Heart right ventricle (tissue), 16 donors: ENCODE data around the gene M1AP. TPM values are rescaled to one million over a fixed set of nuclear protein-coding genes. Genes with fewer than 3 reads are reported as not detected.
A peak's percentile ranks its signal among the peaks of the same experiment; 100 is the strongest.

Source experiments
- ATAC-seq, 8 donors: fragments of 200-7000 bp; cut with Tn5 transposase; one replicate each; pipeline ENCODE4 v1.9.1; 2020; ENCODE audit warnings: mild to moderate bottlenecking in 8 of 8, moderate library complexity in 8 of 8, moderate number of reproducible peaks in 1 of 8
- DNase-seq, 2 donors: peaks; one replicate each; pipeline ENCODE4 v3.0.0-alpha.2; 2020
- H3K27ac ChIP-seq, 10 donors: fragments of 200-600 bp; sonication (generic) in 2 of 10; one replicate each; pipeline versions ENCODE4 v1.5.0 to v1.8.0; 2020 to 2022; ENCODE audit warnings: mild to moderate bottlenecking in 3 of 10
- H3K27me3 ChIP-seq, 7 donors: fragments of 200-600 bp; one replicate each; pipeline ENCODE4 v1.8.0; 2021 to 2022; ENCODE audit warnings: mild to moderate bottlenecking in 2 of 7
- H3K36me3 ChIP-seq, 9 donors: fragments of 200-600 bp; sonication (generic) in 1 of 9; one replicate each; pipeline versions ENCODE4 v1.5.0 to v1.8.0; 2020 to 2022; ENCODE audit warnings: mild to moderate bottlenecking in 2 of 9
- H3K4me1 ChIP-seq, 9 donors: fragments of 200-600 bp; sonication (generic) in 1 of 9; one replicate each; pipeline versions ENCODE4 v1.5.0 to v1.8.0; 2020 to 2022; ENCODE audit warnings: mild to moderate bottlenecking in 4 of 9
- H3K4me3 ChIP-seq, 10 donors: fragments of 200-600 bp; sonication (generic) in 2 of 10; one replicate each; pipeline versions ENCODE4 v1.5.0 to v1.8.0; 2020 to 2022; ENCODE audit warnings: mild to moderate bottlenecking in 7 of 10, moderate library complexity in 2 of 10
- H3K9me3 ChIP-seq, 11 donors: fragments of 200-600 bp in 10 of 11; sonication (generic) in 2 of 11; one replicate each; pipeline versions ENCODE4 v1.5.0 to v1.8.0; 2013 to 2022; ENCODE audit warnings: mild to moderate bottlenecking in 2 of 11, control low read depth in 1 of 11, moderate library complexity in 1 of 11
- WGBS, 2 donors: extraction: QIAGEN DNeasy Blood & Tissue Kit; methylation state at CpG; one replicate each; pipeline ENCODE4 v1.1.7; 2013; ENCODE audit warnings: inconsistent platforms in 1 of 2; 5-methylcytosine and 5-hydroxymethylcytosine counted together
- intact Hi-C, 10 donors: fragments of 100-400 bp; cut with DNase I; formaldehyde crosslinking; loops; one replicate each; pipeline versions ENCODE4 v1.11.1 to v1.14.2; 2022
- polyA plus RNA-seq, 2 donors: library from polyadenylated mRNA; stranded (reverse); fragments of 200-250 nt; gene quantifications; one replicate each; pipeline ENCODE4 v1.2.3, GENCODE V29; 2013
- total RNA-seq, 10 donors: library from RNA; stranded (reverse); fragmentation: NEBNext Ultra II Directional in 3 of 10; extraction: Animal tissue kit (Norgen Biotek cat#: 25700) in 3 of 10; gene quantifications; one replicate each; pipeline versions ENCODE4 v1.2.1 to v1.2.4, GENCODE V29; 2021 to 2023
- TF ChIP-seq, protein P1 (sequence below), 9 donors: fragments of 200-600 bp; sonication (generic) in 2 of 9; IDR thresholded peaks; one replicate each; pipeline versions ENCODE4 v1.5.0 to v1.8.0; 2021 to 2022; ENCODE audit warnings: antibody characterized with exemption in 9 of 9, mild to moderate bottlenecking in 5 of 9, moderate library complexity in 1 of 9
- donor health status: Arrhythmogenic right ventricular cardiomyopathy.
- donor health status: ischemic (EF 13 %, LVEDD 7.1; RV severe dilation, severe dysfunction).
- donor health status: healthy with polysubstance abuse.
- donor health status: DM: no; HTN: yes; CAD: no.
- donor health status: DM: no; HTN: no; CAD: no.
- donor health status: ischemic (EF 25% LVEDD 6.9; RV normal size, moderate dysfunction).
- donor health status: ischemic (EF 25% LVEDD 5.7; RV mildly dilated, moderate dysfunction).
- donor health status: healthy.
- donor health status: DM: yes; HTN: yes; CAD: no.
- donor health status: Ischemic cardiomyopathy.
- donor health status: ischemic (EF 35%, LVEDD 5.7; RV mildly dilated, moderate dysfunction).
- donor health status: nonischemic (EF 11% LVEDD 7.7; RV severe dilation, severe dysfunction).
- donor health status: DM: yes; HTN: yes; CAD: no.
- donor health status: PGD.
- donor health status: ischemic (EF 29% LVEDD 5.4; RV normal size, mild dysfunction).
- donor health status: nonischemic (EF 23%, LVEDD 6.1; RV moderate dilation, normal function).

Gene M1AP
- total and polyA plus RNA-seq, 12 donors, result 0.03 to 0.44 (median 0.18) TPM; not detected in 7

DNA sequence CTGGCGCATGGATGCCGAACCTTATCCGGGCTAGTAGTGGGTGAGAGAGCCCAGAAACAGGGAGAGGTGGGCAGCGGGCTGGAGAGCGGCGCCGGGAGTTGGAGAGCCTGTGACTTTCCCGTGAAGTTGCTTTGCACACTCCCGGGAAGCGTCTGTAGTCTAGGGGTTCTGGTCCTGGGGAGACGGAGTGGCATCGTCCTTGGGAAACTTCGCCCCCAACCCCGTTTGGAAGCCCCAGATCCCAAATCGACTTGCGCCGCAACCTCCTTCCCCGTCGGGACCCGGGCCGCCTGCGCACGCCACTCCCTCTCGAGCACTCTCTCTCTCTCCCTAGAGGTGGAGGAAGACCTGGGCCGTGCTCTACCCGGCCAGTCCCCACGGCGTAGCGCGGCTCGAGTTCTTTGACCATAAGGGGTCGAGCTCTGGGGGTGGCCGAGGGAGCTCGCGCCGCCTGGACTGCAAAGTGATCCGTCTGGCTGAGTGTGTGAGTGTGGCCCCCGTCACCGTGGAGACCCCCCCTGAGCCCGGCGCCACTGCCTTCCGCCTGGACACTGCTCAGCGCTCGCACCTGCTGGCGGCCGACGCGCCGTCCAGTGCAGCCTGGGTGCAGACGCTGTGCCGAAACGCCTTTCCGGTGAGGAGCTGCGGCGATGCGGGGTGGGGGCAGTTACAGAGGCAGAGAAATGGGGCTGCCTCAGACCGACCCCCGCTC, 93.2 kb downstream of the M1AP start:
- DNase-seq, result peak; percentile 39 to 53
- whole genome bisulfite sequencing, 2 donors, result 5 to 6% methylated on average over 58 of the region's 58 CpGs
- Histone ChIP-seq H3K27ac (peak overlapping the region; percentile 80 to 93 (median 90)), H3K27me3 (peaks cover 0 to 17% (median 0%) of the 10 kb centered on the region in 7 donors), H3K4me3 (peak overlapping the region; percentile 40 to 83 (median 76)), H3K36me3 (peaks cover 0 to 11% (median 0%) of the 10 kb centered on the region in 9 donors), H3K9me3 (no peaks in the 10 kb centered on the region), H3K4me1 (peaks cover 6 to 36% (median 12%) of the 10 kb centered on the region in 9 donors)
- peak; percentile 19 to 55 (median 42) for ATAC-seq
- TF ChIP-seq, protein P1, sequence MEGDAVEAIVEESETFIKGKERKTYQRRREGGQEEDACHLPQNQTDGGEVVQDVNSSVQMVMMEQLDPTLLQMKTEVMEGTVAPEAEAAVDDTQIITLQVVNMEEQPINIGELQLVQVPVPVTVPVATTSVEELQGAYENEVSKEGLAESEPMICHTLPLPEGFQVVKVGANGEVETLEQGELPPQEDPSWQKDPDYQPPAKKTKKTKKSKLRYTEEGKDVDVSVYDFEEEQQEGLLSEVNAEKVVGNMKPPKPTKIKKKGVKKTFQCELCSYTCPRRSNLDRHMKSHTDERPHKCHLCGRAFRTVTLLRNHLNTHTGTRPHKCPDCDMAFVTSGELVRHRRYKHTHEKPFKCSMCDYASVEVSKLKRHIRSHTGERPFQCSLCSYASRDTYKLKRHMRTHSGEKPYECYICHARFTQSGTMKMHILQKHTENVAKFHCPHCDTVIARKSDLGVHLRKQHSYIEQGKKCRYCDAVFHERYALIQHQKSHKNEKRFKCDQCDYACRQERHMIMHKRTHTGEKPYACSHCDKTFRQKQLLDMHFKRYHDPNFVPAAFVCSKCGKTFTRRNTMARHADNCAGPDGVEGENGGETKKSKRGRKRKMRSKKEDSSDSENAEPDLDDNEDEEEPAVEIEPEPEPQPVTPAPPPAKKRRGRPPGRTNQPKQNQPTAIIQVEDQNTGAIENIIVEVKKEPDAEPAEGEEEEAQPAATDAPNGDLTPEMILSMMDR (IDR thresholded peaks at IDR 0.05), result no peak
- intact Hi-C loops, result loop anchor here in 1 of 10 donors (2.0 kb wide), 1 partner anchor 26 kb away; the partner anchor contains the start of genes AUP1 and HTRA2

DNA sequence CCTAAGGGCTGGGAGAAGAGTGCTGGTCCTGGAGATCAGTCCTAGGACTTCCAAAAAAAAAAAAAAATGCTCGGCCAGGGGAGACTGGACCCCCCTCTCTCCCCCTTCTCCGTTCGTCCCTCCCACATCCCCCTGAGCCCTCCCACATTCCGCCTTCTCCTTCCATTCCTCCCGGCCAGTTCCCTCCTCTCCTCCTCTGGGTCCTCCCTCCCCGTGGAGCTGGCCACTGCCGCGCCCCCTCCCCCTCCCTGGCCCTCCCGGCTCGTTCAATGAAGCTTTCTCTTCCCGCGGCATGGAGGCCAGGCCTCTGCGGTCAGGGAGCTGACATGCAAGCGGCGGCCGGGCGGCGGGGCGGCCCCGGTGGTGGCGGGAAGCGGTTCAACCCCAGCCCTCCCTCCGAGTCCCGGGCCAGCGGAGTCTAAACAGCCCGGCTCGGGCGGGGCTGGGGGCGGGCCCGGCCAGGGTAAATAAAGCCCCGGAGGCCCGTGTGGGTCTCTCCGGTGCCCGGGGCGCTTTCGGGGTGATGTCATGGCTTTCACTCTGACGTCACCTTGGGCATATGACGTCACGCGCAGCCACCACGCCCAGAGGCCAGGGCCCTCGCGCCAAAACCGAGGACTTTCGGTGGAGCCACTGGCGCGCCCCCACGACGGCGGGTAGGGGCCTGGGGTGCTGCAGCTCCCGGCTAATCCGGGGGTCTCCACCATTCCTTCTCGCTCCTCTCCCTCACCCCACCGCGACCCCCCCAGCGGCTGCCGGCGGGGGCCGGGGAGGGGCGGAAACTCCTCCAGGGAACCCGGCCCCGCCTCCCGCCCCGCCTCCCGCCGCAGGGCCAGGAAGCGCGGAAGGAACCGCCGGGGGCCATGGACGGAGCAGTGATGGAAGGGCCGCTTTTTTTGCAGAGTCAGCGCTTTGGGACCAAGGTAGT, 94.0 kb downstream of the M1AP start, which contains the start of the genes DOK1 and LOXL3:
DOK1 (plus strand) TSS at position 829 of the 928 bp plus-strand sequence; CDS start at position 864, 35 bp downstream.
LOXL3 (minus strand) TSS at position 51 of the 928 bp plus-strand sequence. CDS start 1,308 bp downstream, outside the sequence.
- peak; percentile 89 to 91 for DNase-seq
- TF ChIP-seq, protein P1 (IDR thresholded peaks at IDR 0.05), result no peak
- Histone ChIP-seq H3K4me3 (peak within 1 kb of the TSS; percentile 40 to 83 (median 76)), H3K4me1 (peaks cover 11 to 44% (median 21%) of the 10 kb centered on the region in 9 donors), H3K36me3 (peaks cover 0 to 11% (median 0%) of the 10 kb centered on the region in 9 donors), H3K27ac (peak within 1 kb of the TSS; percentile 80 to 93 (median 90)), H3K9me3 (no peaks in the 10 kb centered on the region), H3K27me3 (peaks cover 0 to 11% (median 0%) of the 10 kb centered on the region in 7 donors)
- ATAC-seq, result peak; percentile 85 to 93 (median 90)
- intact Hi-C loops, result loop anchor here in 2 of 10 donors (2.0 kb wide), 2 partner anchors 23 to 25 kb away; partner anchors contain the start of genes AUP1 (in 1 of the 2) and HTRA2 (in 1 of the 2)
- WGBS, 2 donors, result 1% methylated on average over 70 to 73 of the region's 73 CpGs

DNA sequence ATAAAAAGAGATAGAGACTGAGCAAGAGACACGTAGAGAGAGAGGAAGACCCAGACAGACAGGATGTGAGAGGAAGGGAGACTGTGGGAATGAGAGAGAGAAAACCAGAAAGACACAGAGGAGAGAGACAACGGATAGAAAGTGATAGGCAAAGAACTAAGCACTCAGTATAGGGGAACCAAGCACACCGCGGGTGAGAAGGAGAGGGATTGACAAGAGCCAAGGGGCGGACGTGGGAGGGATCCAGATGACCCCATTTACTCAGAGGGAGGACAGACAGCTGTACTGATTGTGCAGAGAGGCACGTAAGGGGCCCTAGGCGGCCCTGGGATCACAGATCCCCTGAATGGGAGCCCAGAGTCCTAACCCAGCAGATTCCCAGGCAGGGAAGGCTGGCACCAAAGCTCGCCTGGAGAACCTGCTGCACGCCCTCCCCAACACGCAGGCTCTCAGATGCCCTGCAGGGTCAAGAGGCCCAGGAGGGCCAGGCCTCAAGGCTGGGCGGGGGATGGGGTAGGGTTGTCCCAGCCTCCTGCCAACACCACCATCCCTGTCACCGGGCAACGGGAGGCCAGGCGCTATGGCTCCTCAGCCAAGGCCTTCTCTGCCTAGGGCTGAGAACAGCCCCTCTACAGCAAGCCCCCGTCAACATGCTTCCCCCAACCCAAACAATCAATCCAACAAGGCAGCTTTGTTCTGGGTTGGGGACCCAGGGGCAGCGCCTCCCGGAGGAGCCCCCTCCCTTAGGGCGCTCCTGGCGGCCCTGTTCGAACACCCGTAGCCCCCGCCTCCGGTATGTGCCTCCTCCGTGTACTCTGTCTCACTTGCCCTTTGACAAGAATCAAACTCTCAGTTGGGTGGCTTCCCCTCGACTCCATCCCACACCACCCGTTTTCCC, 95.0 kb downstream of the M1AP start:
- Histone ChIP-seq H3K27me3 (peaks cover 0 to 15% (median 0%) of the 10 kb centered on the region in 7 donors), H3K4me1 (peaks cover 12 to 52% (median 26%) of the 10 kb centered on the region in 9 donors), H3K9me3 (no peaks in the 10 kb centered on the region), H3K36me3 (peaks cover 0 to 11% (median 0%) of the 10 kb centered on the region in 9 donors), H3K4me3 (peak overlapping the region; percentile 40 to 83 (median 76)), H3K27ac (peak overlapping the region; percentile 43 to 91 (median 89))
- intact Hi-C loops, result loop anchor here in 1 of 10 donors (2.0 kb wide), 1 partner anchor 22 kb away; no protein-coding TSS in a partner anchor
- no peak for DNase-seq
- peak in 1 of 8 donors; percentile 1 for ATAC-seq
- TF ChIP-seq, protein P1 (IDR thresholded peaks at IDR 0.05), result no peak
- WGBS, 2 donors, result 49 to 52% methylated on average over 27 of the region's 27 CpGs
